OCI-LY3 (cell line): Measurements from ENCODE around the gene FBXO24.

Experiments used
- CTCF ChIP-seq: fragments of 200-600, 300-600 bp; sonication (generic); IDR thresholded peaks from 2 replicates; pipeline ENCODE4 v1.5.1; 2014; ENCODE audit warnings: antibody characterized with exemption, low read length, low read depth
- EZH2phosphoT487 ChIP-seq: fragments of 200-600 bp; shearing (Covaris generic); IDR thresholded peaks from 2 replicates; pipeline ENCODE4 v1.6.1; 2018; ENCODE audit warnings: antibody characterized with exemption, mixed run types, low read depth

GRCh38 chr7:100573691-100574361 lies 12.3 kb upstream of the FBXO24 start, which contains the start of gene SAP25:
- TF ChIP-seq CTCF (no peak), EZH2phosphoT487 (no peak)
